Prostate gland (tissue), 2 donors: Measurements from ENCODE around the gene PDCD4. TPM values are rescaled to one million over a fixed set of nuclear protein-coding genes. Genes with fewer than 3 reads are reported as not detected.
A peak's percentile ranks its signal among the peaks of the same experiment; 100 is the strongest.

Source experiments
- DNase-seq: peaks from one replicate; pipeline ENCODE4 v3.0.0-alpha.2; 2019; ENCODE audit warnings: low spot score
- H3K27ac ChIP-seq, 2 donors: fragments of 200-600 bp; sonication (generic); 2 replicates each; pipeline ENCODE4 v1.5.1; 2017 to 2019
- H3K27me3 ChIP-seq: fragments of 200-600 bp; sonication (generic); replicated peaks from 2 replicates; pipeline ENCODE4 v1.5.1; 2019; ENCODE audit not compliant: insufficient read depth
- H3K36me3 ChIP-seq, 2 donors: fragments of 200-600 bp; sonication (generic); 1 replicate in 1 of 2; 2 replicates in 1 of 2; pipeline versions ENCODE4 v1.5.1 to v1.8.1; 2017 to 2019
- H3K4me1 ChIP-seq: fragments of 200-600 bp; sonication (generic); replicated peaks from 2 replicates; pipeline ENCODE4 v1.5.1; 2019
- H3K4me3 ChIP-seq, 2 donors: fragments of 200-600 bp; sonication (generic); 2 replicates each; pipeline ENCODE4 v1.5.1; 2017 to 2019
- H3K9me3 ChIP-seq: fragments of 200-600 bp; sonication (generic); 2 replicates; pipeline ENCODE4 v1.5.1; 2017
- CTCF ChIP-seq, 4 experiments: fragments of 200-600 bp in 2 of 4; fragments of 450-650 bp in 2 of 4; sonication (generic) in 2 of 4; IDR thresholded peaks; 1 replicate in 3 of 4; 2 replicates in 1 of 4; pipeline ENCODE4 v1.5.1; 2016 to 2019; ENCODE audit warnings: antibody characterized with exemption in 4 of 4, mild to moderate bottlenecking in 2 of 4, moderate library complexity in 2 of 4
- POLR2A ChIP-seq: fragments of 450-650 bp; IDR thresholded peaks from one replicate; pipeline ENCODE4 v1.6.1; 2016; ENCODE audit warnings: antibody characterized with exemption, mild to moderate bottlenecking
- POLR2AphosphoS5 ChIP-seq: sonication (generic); formaldehyde crosslinking; IDR thresholded peaks from one replicate; pipeline ENCODE4 v1.6.1; 2017; ENCODE audit warnings: antibody characterized with exemption
- WGBS: methylation state at CpG from one replicate; pipeline ENCODE4 v1.1.5; 2018; 5-methylcytosine and 5-hydroxymethylcytosine counted together
- intact Hi-C: fragments of 100-400 bp; cut with DNase I; formaldehyde crosslinking; loops from one replicate; pipeline ENCODE4 v1.14.2; 2022
- total RNA-seq, 2 donors: library from RNA; depleted of rRNA; stranded (reverse); fragments of >200 nt; gene quantifications; one replicate each; pipeline ENCODE4 v1.1.0, GENCODE V29; 2016

Gene PDCD4
- total RNA-seq, 2 donors from 2014 or later, result 104 to 120 TPM

GRCh38 chr10:110880012-110880411 is 8.3 kb downstream of the PDCD4 start:
- 85% methylated on average over 3 of the region's 3 CpGs for WGBS
- Histone ChIP-seq H3K36me3 (peaks cover 0 to 3% of the 10 kb centered on the region in 2 donors), H3K27me3 (no peaks in the 10 kb centered on the region), H3K4me3 (no peak overlapping the region), H3K9me3 (no peaks in the 10 kb centered on the region), H3K27ac (no peak overlapping the region), H3K4me1 (peaks cover 4% of the 10 kb centered on the region)
- DNase-seq, result no peak
- no peak for TF ChIP-seq POLR2AphosphoS5
- no peak for TF ChIP-seq POLR2A
- TF ChIP-seq CTCF (IDR thresholded peaks at IDR 0.05), result no peak
- intact Hi-C loops, result no loop called here

DNA sequence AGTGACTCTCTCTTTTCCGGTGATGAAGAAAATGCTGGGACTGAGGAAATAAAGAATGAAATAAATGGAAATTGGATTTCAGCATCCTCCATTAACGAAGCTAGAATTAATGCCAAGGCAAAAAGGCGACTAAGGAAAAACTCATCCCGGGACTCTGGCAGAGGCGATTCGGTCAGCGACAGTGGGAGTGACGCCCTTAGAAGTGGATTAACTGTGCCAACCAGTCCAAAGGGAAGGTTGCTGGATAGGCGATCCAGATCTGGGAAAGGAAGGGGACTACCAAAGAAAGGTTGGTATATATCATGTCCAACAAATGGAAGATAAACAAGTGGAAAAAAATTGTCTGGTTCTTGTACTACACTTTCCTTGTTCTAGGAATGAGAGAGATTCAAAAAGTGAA is 9.5 kb downstream of the PDCD4 start:
- Histone ChIP-seq H3K4me3 (no peak overlapping the region), H3K27ac (no peak overlapping the region), H3K4me1 (peaks cover 2% of the 10 kb centered on the region), H3K9me3 (no peaks in the 10 kb centered on the region), H3K36me3 (peaks cover 0 to 3% of the 10 kb centered on the region in 2 donors), H3K27me3 (no peaks in the 10 kb centered on the region)
- TF ChIP-seq POLR2AphosphoS5, result no peak
- no peak for TF ChIP-seq POLR2A
- no peak for TF ChIP-seq CTCF (IDR thresholded peaks at IDR 0.05)
- intact Hi-C loops, result no loop called here
- DNase-seq, result no peak
- WGBS, result 86% methylated on average over 9 of the region's 9 CpGs

DNA sequence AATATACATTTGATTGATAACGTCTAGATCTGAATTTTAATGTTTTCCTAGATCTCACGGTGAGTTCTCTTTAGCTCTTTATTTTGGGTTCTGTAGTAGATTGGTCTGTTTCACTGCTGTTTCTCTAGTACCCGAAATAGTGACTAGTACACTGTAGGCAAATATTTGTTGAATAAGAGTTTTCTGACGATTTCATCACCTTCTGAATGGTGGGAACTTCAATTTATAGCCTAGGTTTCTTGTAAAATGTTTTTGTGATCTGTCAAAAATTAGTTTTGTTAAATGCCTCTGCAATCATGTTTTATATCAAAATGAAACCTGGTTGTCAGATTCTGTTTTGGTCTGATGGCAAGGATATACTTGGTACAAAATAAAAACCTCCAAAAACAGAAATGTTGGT is 10.2 kb downstream of the PDCD4 start:
- no peak for TF ChIP-seq POLR2AphosphoS5
- TF ChIP-seq CTCF (IDR thresholded peaks at IDR 0.05), result no peak
- TF ChIP-seq POLR2A, result no peak
- Histone ChIP-seq H3K4me1 (peaks cover 2% of the 10 kb centered on the region), H3K36me3 (peaks cover 0 to 3% of the 10 kb centered on the region in 2 donors), H3K4me3 (no peak overlapping the region), H3K9me3 (no peaks in the 10 kb centered on the region), H3K27me3 (no peaks in the 10 kb centered on the region), H3K27ac (no peak overlapping the region)
- intact Hi-C loops, result no loop called here
- no peak for DNase-seq
- 60% methylated on average over 4 of the region's 4 CpGs for WGBS

DNA sequence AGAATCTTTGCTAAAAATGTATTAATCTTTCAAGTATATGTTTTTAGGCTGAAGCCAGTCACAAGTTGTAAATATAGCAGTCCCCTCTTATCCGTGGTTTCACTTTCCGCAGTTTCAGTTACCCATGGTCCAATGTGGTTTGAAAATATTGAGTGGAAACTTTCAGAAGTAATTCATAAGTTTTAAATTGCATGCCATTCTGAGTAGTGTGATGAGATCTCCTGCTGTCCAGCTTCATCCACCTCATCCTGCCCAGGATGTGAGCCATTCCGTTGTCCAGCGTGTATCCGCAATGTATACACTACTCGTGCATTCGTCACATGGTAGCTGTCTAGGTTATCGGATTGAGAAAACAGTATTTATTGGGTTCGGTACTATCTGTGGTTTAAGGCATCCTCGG is 12.2 kb downstream of the PDCD4 start:
- Histone ChIP-seq H3K27me3 (no peaks in the 10 kb centered on the region), H3K4me3 (no peak overlapping the region), H3K9me3 (no peaks in the 10 kb centered on the region), H3K36me3 (no peaks in the 10 kb centered on the region), H3K27ac (no peak overlapping the region), H3K4me1 (peaks cover 2% of the 10 kb centered on the region)
- DNase-seq, result no peak
- 81% methylated on average over 10 of the region's 10 CpGs for WGBS
- intact Hi-C loops, result no loop called here
- TF ChIP-seq POLR2AphosphoS5 (no peak), POLR2A (no peak), CTCF (IDR thresholded peaks at IDR 0.05) (no peak)

GRCh38 chr10:110885932-110886674 is 14.4 kb downstream of the PDCD4 start:
- H3K36me3 ChIP-seq, result no peaks in the 10 kb centered on the region
- H3K27ac ChIP-seq, result peak overlapping the region in 1 of 2 donors; percentile 24
- peaks cover 2% of the 10 kb centered on the region for H3K4me1 ChIP-seq
- 52% methylated on average over 5 of the region's 5 CpGs for WGBS
- no peak overlapping the region for H3K4me3 ChIP-seq
- TF ChIP-seq POLR2A (no peak), CTCF (IDR thresholded peaks at IDR 0.05) (no peak), POLR2AphosphoS5 (no peak)
- intact Hi-C loops, result no loop called here
- no peaks in the 10 kb centered on the region for H3K9me3 ChIP-seq
- no peaks in the 10 kb centered on the region for H3K27me3 ChIP-seq
- DNase-seq, result no peak
